Stimulated activated memory B cell treated with anti-CD40 and anti-IgM and Interleukin-4, amounts not matched to agents 10 μg/mL and 1 μg/mL and 100 μg/mL, for 72 hours (primary cell): Measurements from ENCODE around the gene PLD4.
A peak's percentile ranks its signal among the peaks of the same experiment; 100 is the strongest.

ENCODE experiments used
- ATAC-seq: fragments of 150-1000 bp; cut with Tn5 transposase; 2 replicates; pipeline ENCODE4 v1.10.0; 2021
- H3K27ac Mint-ChIP-seq: one replicate; pipeline ENCODE4 v1.8.0; 2022; ENCODE audit warnings: mild to moderate bottlenecking, mixed read lengths
- H3K27me3 Mint-ChIP-seq: one replicate; pipeline ENCODE4 v1.8.0; 2022; ENCODE audit warnings: mixed read lengths
- H3K36me3 Mint-ChIP-seq: one replicate; pipeline ENCODE4 v1.8.0; 2022; ENCODE audit warnings: mixed read lengths
- H3K4me1 Mint-ChIP-seq: one replicate; pipeline ENCODE4 v1.8.0; 2022; ENCODE audit warnings: mixed read lengths
- H3K4me3 Mint-ChIP-seq: one replicate; pipeline ENCODE4 v1.8.0; 2022; ENCODE audit warnings: mild to moderate bottlenecking, moderate library complexity, mixed read lengths
- H3K9me3 Mint-ChIP-seq: one replicate; pipeline ENCODE4 v1.8.0; 2022; ENCODE audit warnings: mixed read lengths

The PLD4 gene

GRCh38 chr14:104927901-104928300 is 3.2 kb downstream of the PLD4 start:
- H3K4me3 Mint-ChIP-seq = no peak overlapping the region
- ATAC-seq = no peak
- H3K27ac Mint-ChIP-seq = peak overlapping the region; percentile 86
- peaks cover 70% of the 10 kb centered on the region for H3K4me1 Mint-ChIP-seq
- no peaks in the 10 kb centered on the region for H3K9me3 Mint-ChIP-seq
- H3K27me3 Mint-ChIP-seq = no peaks in the 10 kb centered on the region
- H3K36me3 Mint-ChIP-seq = peaks cover 10% of the 10 kb centered on the region

GRCh38 chr14:104928391-104929133 is 3.9 kb downstream of the PLD4 start:
- Mint-ChIP-seq H3K27ac (peak overlapping the region; percentile 86), H3K9me3 (no peaks in the 10 kb centered on the region), H3K4me3 (no peak overlapping the region), H3K36me3 (peaks cover 10% of the 10 kb centered on the region), H3K27me3 (no peaks in the 10 kb centered on the region), H3K4me1 (peaks cover 67% of the 10 kb centered on the region)
- ATAC-seq = no peak

- Mint-ChIP-seq H3K4me1 (peaks cover 62% of the 10 kb centered on the region), H3K36me3 (peaks cover 10% of the 10 kb centered on the region), H3K9me3 (no peaks in the 10 kb centered on the region), H3K4me3 (no peak overlapping the region), H3K27me3 (peaks cover 4% of the 10 kb centered on the region), H3K27ac (peak overlapping the region; percentile 22)
- ATAC-seq = no peak
These were observed 4.9 kb downstream of the PLD4 start for GRCh38 chr14:104929268-104930230.

- Mint-ChIP-seq H3K27ac (no peak overlapping the region), H3K9me3 (no peaks in the 10 kb centered on the region), H3K4me3 (no peak overlapping the region), H3K27me3 (peaks cover 8% of the 10 kb centered on the region), H3K4me1 (peaks cover 58% of the 10 kb centered on the region), H3K36me3 (peaks cover 10% of the 10 kb centered on the region)
- no peak for ATAC-seq
These were observed 6.0 kb downstream of the PLD4 start for GRCh38 chr14:104930526-104931303.

GRCh38 chr14:104931304-104931770 is 6.7 kb downstream of the PLD4 start:
- ATAC-seq = no peak
- no peak overlapping the region for H3K27ac Mint-ChIP-seq
- peaks cover 10% of the 10 kb centered on the region for H3K36me3 Mint-ChIP-seq
- H3K4me1 Mint-ChIP-seq = peaks cover 51% of the 10 kb centered on the region
- peaks cover 8% of the 10 kb centered on the region for H3K27me3 Mint-ChIP-seq
- H3K9me3 Mint-ChIP-seq = no peaks in the 10 kb centered on the region
- H3K4me3 Mint-ChIP-seq = no peak overlapping the region

- Mint-ChIP-seq H3K27ac (peak overlapping the region; percentile 74), H3K9me3 (no peaks in the 10 kb centered on the region), H3K36me3 (peaks cover 10% of the 10 kb centered on the region), H3K27me3 (peaks cover 8% of the 10 kb centered on the region), H3K4me1 (peaks cover 45% of the 10 kb centered on the region), H3K4me3 (no peak overlapping the region)
- peak; percentile 3 for ATAC-seq
These were observed 7.3 kb downstream of the PLD4 start for GRCh38 chr14:104931771-104932675.

- peak; percentile 78 for ATAC-seq
- peaks cover 8% of the 10 kb centered on the region for H3K27me3 Mint-ChIP-seq
- H3K9me3 Mint-ChIP-seq = no peaks in the 10 kb centered on the region
- peak overlapping the region; percentile 81 for H3K4me3 Mint-ChIP-seq
- peaks cover 35% of the 10 kb centered on the region for H3K4me1 Mint-ChIP-seq
- H3K36me3 Mint-ChIP-seq = peaks cover 10% of the 10 kb centered on the region
- H3K27ac Mint-ChIP-seq = peak overlapping the region; percentile 74
These were observed 8.3 kb downstream of the PLD4 start for GRCh38 chr14:104932676-104933631.

- H3K9me3 Mint-ChIP-seq = no peaks in the 10 kb centered on the region
- H3K27me3 Mint-ChIP-seq = peaks cover 8% of the 10 kb centered on the region
- peaks cover 24% of the 10 kb centered on the region for H3K4me1 Mint-ChIP-seq
- peak overlapping the region; percentile 74 for H3K27ac Mint-ChIP-seq
- H3K4me3 Mint-ChIP-seq = peak overlapping the region; percentile 68
- no peak for ATAC-seq
- H3K36me3 Mint-ChIP-seq = peaks cover 2% of the 10 kb centered on the region
These were observed 9.4 kb downstream of the PLD4 start for GRCh38 chr14:104933746-104934733.

- Mint-ChIP-seq H3K4me1 (peaks cover 22% of the 10 kb centered on the region), H3K36me3 (no peaks in the 10 kb centered on the region), H3K4me3 (peak overlapping the region; percentile 68), H3K27ac (peak overlapping the region; percentile 62), H3K27me3 (peaks cover 8% of the 10 kb centered on the region), H3K9me3 (no peaks in the 10 kb centered on the region)
- ATAC-seq = no peak
These were observed 10.5 kb downstream of the PLD4 start for GRCh38 chr14:104935026-104935650.

GRCh38 chr14:104935955-104936354 is 11.3 kb downstream of the PLD4 start:
- ATAC-seq = no peak
- peaks cover 20% of the 10 kb centered on the region for H3K4me1 Mint-ChIP-seq
- H3K4me3 Mint-ChIP-seq = no peak overlapping the region
- H3K36me3 Mint-ChIP-seq = peaks cover 4% of the 10 kb centered on the region
- no peaks in the 10 kb centered on the region for H3K9me3 Mint-ChIP-seq
- peaks cover 8% of the 10 kb centered on the region for H3K27me3 Mint-ChIP-seq
- no peak overlapping the region for H3K27ac Mint-ChIP-seq

- H3K9me3 Mint-ChIP-seq = no peaks in the 10 kb centered on the region
- H3K27ac Mint-ChIP-seq = no peak overlapping the region
- H3K4me3 Mint-ChIP-seq = no peak overlapping the region
- H3K36me3 Mint-ChIP-seq = peaks cover 5% of the 10 kb centered on the region
- no peak for ATAC-seq
- peaks cover 8% of the 10 kb centered on the region for H3K27me3 Mint-ChIP-seq
- peaks cover 16% of the 10 kb centered on the region for H3K4me1 Mint-ChIP-seq
These were observed 11.9 kb downstream of the PLD4 start for GRCh38 chr14:104936361-104937155.
